Raji (cell line): Measurements from ENCODE around the gene MX2.

Source experiments
- POLR2A ChIP-seq: IDR thresholded peaks from 2 replicates; pipeline ENCODE4 v1.6.1; 2011; ENCODE audit warnings: low read depth, low read length, control low read depth; ENCODE audit not compliant: insufficient read depth

Gene MX2

GRCh38 chr21:41358193-41359166 is 3.3 kb upstream of the MX2 start:
- TF ChIP-seq POLR2A, result no peak

- no peak for TF ChIP-seq POLR2A
Measured at GRCh38 chr21:41359286-41359685, 2.5 kb upstream of the MX2 start.

GRCh38 chr21:41360072-41360821 is 1.6 kb upstream of the MX2 start:
- no peak for TF ChIP-seq POLR2A

GRCh38 chr21:41361053-41361785 is 608 bp upstream of the MX2 start:
- no peak for TF ChIP-seq POLR2A

GRCh38 chr21:41362605-41363369 is 960 bp downstream of the MX2 start:
- no peak for TF ChIP-seq POLR2A

GRCh38 chr21:41363370-41364270 is 1.8 kb downstream of the MX2 start:
- no peak for TF ChIP-seq POLR2A

- no peak for TF ChIP-seq POLR2A
Measured at GRCh38 chr21:41364308-41364707, 2.5 kb downstream of the MX2 start.

- no peak for TF ChIP-seq POLR2A
Measured at GRCh38 chr21:41365377-41366107, 3.7 kb downstream of the MX2 start.

GRCh38 chr21:41366522-41367151 is 4.8 kb downstream of the MX2 start:
- TF ChIP-seq POLR2A, result no peak

GRCh38 chr21:41367301-41367944 is 5.6 kb downstream of the MX2 start:
- no peak for TF ChIP-seq POLR2A

- TF ChIP-seq POLR2A, result no peak
Measured at GRCh38 chr21:41367945-41368734, 6.3 kb downstream of the MX2 start.

- no peak for TF ChIP-seq POLR2A
Measured at GRCh38 chr21:41368735-41369104, 6.9 kb downstream of the MX2 start.
